Stimulated activated CD4-positive, alpha-beta T cell treated with anti-CD3 and anti-CD28 coated beads, Interleukin-1b, Interleukin-23, amount 100 ng/mL, for 48 hours (primary cell): Measurements from ENCODE around the gene ARL6IP5.
A peak's percentile ranks its signal among the peaks of the same experiment; 100 is the strongest.

Experiments used
- DNase-seq: peaks from one replicate; pipeline ENCODE4 v3.0.0-alpha.2; 2020

The ARL6IP5 gene

DNA sequence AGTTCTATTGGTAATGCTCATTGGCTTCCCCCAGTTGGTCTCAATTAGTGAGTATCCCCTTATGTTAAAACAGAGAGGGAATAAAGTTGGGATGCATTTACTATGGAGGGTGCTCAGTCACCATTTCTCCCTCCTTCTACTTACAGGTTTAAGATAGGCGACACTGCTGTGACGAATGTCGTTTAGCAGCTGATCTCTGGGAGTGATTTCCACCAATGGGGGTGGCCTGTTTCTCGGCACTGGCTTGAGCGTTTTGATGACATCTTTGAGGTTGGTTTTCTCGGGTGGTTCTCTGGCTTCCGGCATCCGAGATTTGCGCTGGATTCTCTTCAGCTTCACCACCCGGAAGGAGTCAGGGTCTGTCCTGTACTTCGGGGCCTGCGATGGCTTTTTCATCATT is 33.8 kb downstream of the ARL6IP5 start:
- no peak for DNase-seq

DNA sequence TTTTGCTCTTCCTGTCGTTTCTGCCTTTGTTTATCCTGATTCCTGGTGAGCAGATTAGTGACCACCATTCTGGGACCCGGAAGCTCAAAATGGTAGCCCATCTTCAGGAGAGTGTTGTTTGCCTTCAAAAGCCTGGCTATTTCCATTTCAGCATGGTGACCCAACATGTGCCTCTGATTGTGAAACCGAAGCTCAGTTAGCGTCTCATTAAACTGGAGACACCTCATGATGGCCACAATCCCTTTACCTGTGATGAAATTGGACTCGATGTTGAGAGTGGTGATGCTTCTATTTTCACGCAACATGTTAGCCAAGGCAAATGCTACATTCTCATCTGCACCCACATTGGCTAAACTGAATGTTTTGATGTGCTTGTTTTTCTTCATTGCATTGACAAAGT is 34.4 kb downstream of the ARL6IP5 start:
- no peak for DNase-seq

DNA sequence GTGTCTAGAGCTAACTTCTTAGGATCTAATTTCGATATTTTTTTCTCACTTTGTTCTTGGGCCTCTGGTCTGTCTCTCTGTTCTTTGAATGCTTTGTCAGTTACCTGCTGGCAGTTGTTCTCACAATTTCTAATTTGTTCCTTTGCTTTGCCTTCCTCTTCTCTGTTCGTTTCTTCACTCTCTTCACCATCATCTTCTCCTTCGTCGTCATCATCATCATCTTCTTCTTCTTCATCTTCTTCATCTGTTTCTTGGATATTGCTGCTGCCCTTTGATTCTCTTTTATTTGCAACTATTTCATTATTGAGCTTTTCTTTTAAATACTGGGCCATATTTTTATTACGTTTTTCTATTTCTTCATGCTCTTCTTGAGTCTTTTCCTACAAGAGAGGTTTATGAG is 34.9 kb downstream of the ARL6IP5 start:
- DNase-seq, result no peak

DNA sequence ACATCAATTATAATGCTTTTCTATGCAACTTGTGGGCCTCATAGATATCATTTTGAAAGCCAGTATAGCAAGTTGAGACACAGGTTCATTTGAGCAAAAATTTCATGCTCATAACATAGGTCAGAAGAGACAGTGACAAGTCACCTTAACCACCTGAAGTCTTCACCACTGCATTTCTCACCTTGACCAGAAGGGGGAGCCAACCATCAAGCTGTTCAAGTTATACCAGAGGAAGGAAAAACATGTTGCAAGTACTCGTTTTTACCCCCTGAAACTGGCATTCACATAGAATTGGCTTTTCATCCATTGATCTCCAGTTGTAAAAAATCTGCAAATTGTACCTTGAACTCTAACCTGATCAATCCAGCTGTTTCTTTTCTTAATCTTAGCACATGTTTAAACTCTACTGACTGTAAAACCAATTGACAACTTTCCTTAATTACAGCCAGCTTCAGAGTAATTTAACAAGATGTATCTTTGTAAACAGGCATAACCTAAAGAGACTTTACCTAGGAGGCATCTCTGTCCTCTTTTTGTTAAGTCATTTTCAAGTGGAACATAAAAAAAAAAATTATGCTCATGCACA is 36.2 kb downstream of the ARL6IP5 start:
- DNase-seq, result peak; percentile 84

DNA sequence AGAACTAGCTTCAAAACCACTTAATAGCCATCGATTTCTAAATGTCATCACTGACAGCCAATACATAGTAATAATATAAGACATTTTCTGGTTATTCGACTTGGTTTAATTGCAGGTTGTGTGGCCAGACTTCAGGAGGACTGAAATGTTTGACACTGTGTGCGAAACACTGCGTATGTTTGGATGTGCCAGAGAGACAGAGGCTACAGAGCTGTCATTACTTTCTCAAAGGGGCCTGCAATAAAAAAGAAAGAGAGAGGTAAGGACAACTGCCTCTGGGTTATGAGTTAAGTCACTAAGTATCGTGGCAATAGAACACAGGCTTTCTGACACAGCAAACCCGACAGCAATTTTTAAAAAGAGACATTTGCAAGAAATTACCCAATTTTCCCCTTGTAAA is 36.8 kb downstream of the ARL6IP5 start:
- DNase-seq, result no peak

DNA sequence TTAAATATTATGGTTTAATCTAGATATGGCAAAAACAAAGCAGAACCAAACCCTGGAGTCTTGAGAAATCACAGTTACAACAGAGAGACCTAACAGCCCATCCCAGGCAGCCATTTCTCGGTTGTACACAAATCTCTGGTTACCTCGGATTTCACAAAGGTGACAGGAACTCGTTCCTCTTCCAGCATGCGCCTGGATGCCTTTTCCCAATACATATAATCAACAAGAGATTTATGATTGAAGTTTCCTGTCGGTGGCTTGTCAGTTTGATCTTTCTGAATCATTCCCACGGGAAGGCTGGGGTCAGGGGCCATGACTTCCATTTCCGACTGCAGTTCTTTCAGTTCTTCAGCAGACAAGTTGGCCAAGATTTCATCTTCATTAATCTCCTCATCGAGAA is 37.2 kb downstream of the ARL6IP5 start:
- DNase-seq, result no peak

DNA sequence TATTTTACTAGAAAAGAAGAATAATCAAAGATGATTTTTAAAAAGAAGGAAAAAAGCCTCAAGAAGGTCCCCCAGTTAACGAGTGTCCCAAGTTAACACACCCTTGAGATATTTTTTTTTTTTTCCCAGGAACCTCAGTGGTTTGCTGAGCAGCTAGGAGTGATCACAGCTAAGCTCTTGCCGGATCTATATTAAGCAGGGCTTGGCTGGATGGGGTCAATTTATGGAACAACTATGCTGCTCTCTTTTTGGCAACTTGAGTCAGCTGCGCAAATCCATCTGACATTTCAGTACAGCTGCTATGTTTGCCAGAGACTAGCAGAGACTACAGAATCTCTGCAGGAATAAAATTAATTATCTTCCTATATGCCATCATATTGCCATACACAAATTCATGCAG is 37.7 kb downstream of the ARL6IP5 start, which contains the start of gene LMOD3:
TSS of gene LMOD3 (minus strand) at position 193 of the 400 bp plus-strand sequence. CDS start 209 bp downstream, outside the sequence.
- DNase-seq, result no peak

DNA sequence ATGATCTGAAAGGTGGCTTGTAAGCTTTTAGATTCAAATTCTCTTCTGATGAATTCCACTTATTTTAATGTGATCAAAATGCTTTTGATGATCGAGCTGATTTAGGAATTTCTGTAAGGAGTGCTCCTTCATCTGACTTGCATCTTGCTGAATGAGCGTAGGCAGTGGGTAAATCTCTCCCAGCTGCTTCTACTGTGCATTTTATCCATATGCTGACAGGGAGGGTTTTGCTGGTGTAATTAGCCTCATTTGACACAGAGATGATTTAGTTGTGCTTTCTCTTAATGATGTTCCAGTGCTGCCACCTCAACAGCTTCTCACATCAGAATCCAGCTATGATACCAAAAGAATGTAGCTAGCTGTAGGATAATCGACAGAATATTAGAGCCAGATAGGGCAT is 41.5 kb downstream of the ARL6IP5 start:
- DNase-seq, result no peak

DNA sequence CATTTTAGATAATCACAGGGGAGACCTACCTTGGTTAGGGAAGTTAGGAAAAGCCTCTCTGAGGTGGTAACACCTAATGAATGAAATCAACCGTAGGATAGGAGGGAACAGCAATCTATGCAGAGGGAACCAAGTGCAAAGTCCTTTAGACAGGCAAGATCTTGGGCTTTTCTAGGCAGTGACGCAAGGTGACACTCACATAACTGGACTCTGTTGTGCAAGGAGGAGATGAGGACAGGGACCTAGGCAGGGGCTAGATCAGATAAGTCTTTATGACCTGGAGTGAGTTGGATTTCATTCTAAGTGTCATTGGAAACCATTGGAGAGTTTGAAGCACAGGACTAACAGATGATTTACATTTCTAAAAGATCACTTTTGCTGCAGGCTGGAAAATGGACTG is 42.3 kb downstream of the ARL6IP5 start:
- no peak for DNase-seq

DNA sequence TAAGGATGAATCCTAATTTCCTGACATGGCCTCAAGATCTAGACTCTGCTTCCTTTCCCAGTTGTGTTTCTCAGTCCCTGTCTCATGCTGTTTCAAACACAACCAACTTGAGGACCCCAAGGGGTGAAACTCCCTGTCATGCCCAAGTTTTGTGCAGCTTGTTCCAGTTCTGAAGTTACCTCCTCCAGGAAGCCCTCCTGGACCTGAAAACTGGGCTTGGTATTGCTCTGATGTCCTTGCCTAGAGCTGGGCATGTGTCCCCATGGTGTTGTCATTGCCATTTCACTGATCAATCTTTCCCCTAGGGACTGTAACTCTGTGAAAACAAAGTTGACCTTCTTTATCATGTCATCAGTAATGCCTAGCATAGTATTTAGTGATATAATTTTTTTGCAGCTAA is 43.8 kb downstream of the ARL6IP5 start:
- no peak for DNase-seq

DNA sequence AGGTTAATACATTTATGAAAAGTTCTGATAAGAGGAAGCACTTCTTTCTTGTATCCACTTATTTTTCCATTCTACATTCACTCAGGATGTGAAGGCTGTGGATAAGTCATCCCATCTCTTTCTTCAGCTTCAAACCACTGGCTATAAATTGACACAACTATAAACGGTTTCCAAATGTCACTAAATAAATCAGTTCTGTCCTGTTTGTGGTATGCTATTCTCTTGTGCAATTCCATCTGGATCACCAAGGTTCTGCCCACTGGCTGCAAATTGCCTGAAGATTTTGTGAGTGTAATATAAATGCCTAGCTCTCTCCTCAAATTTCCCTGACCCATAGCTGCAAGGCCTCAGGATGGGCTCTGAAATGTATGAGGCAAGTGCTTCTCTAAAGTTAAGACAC is 44.8 kb downstream of the ARL6IP5 start:
- no peak for DNase-seq

DNA sequence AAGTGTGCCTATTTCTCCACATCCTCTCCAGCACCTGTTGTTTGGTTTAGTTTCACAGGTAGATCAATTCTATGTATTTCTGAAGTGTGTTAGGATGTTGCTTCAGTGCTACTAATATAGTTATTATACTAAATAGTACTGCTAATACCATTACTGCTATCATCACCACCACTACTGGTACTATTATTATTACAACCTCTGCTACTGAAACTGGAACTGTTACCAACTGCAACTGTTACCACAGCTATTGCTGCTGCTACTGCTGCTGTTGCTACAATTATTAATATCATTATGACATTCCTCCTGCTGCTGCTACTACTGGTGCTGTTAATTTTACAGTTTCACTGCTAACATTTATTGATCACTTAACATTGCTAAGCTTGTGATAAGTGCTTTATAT is 46.0 kb downstream of the ARL6IP5 start:
- no peak for DNase-seq

DNA sequence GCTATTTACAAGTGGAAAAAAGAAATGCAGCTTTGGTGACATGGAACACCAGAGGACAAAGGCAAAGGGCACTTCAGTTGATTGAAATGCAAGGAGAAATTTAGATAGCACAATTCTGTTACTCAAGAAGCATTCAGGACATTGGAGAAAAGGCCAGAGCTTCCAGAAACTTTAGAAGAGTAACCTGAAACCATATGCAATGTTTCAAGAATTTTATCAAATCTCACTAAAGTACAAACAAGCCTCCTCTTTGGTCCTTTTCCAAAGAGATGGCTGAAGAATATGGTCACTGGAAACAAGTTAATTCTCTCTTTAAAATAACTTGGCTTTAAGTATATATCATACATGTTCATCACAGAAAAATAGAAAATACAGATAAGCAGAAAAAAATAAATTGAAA is 52.3 kb downstream of the ARL6IP5 start:
- DNase-seq, result no peak

DNA sequence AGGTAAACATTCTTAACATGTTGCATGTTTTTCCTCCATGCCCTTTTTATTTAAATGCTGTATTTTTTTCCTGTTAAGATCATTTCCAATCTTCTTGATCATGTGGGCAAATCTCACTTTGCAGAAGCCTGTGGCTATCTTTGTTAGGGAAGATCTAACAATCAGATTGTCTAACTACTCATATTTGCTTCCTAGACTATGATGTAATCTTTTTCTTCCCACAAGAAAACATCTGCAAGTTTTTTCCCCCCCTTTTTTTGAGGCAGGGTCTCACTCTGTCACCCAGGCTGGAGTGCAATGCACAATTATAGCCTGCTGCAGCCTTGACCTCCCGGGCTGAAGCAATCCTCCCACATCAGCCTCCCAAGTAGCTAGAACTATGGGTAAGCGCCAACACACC is 52.7 kb downstream of the ARL6IP5 start:
- no peak for DNase-seq

DNA sequence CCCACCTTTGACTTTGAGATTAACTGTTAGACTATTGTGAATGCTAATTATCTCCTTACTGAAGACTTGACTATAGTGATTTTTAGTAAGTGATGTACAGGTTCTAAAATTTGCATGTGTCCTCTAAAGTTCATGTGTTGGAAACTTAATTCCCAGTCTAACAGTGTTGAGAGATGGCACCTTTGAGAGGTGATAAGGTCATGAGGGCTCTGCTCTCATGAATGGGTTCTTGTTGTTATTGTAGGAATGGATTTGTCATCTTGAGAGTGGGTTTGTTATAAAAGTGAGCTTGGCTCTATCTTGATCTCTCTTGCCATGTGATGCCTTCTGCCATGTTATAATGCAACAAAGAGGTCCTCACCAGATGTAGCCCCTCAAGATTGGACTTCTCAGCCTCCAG is 56.6 kb downstream of the ARL6IP5 start:
- DNase-seq, result no peak

DNA sequence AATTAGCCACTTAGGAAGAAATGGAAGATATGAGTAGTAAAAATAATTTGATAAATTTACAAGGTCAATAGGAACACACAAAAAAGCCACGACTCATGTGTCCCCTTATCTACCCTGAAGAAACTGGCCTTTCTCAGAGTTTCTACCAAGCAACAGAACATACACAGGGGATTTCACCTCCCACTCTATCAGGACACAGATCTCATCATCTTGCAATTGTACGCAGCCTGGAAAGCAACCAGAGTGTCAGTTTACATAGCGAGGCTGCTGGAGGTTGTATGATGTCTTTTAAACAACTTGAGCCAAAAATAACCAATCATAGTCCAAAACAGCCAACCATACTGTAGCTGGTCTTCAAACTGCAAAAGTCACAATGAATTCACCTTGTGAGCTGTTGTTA is 57.4 kb downstream of the ARL6IP5 start:
- DNase-seq, result no peak

DNA sequence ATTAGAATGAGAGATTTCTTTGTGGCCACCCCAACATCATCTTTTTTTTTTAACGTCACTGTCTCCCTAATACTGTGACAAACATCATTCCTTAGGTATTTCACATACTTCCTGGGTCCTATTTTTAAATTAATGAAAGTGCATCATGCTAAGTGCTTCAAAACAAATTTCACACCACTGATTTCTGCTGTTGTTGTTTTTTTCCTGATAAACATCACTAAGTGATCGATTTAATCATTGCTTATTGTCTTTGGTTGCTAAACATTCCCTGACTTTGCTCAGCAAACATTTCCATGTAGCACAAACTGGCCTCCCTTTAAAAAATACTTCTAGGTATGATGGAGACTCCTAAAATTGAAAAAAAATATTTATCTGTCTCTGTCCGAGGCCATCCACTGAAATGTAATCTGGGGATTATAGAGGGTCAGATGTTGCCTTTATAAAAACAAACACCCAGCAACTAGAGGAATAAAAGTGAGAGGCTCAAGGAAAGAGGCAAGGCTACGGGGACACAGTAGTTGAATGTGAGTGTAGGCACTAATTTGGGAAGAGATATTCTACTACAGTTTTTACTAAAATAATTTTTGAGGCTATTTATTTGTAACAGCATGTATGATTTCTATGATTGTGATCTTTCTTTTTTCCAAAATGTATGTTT is 58.2 kb downstream of the ARL6IP5 start:
- DNase-seq, result no peak

DNA sequence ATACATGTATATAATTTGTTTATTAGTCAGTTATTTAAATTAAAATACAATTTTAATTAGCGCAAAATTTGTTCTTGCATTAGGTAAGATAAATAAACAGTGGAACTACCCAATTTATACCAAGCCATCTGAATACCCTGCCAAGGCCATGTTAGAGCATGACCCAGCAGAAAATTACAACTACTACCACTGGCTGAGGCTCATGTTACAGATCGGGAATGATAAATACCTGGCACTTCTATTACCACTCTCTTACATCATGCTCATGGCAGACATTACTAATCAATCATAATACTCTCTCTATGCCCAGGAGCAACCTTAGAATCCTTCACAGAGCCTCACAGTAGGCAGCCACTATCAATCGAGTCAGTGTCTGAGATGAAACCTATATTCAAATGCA is 58.9 kb downstream of the ARL6IP5 start:
- no peak for DNase-seq

DNA sequence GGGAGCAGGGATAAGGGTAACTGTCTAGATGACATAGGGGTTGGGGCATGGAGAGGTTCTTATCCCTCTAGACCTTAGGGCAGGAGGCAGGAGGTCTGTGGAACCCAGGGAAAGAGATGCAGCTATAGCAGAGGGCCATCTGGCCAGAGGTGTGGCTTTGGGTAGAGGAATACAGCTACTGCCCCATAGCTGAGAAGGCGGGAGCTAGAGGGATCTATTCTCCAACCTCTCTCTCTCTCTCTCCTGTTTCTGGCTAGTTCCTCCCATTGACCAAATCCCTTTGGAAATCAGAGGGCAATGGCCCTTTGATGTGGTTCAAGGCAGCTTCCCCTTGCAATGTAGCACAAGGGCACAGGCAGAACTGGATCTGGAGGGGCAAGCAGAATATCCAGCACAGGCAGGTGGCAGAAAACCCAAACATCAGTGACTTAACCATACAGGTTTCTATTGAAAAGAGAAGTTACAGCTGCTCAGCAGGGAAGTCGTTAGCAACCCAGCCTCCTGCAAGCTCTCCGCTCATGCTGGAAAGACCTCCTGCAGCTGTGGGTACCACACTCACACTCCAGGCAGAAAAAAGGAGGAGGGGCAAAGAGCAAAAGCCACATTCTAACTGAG is 60.0 kb downstream of the ARL6IP5 start:
- DNase-seq, result no peak

DNA sequence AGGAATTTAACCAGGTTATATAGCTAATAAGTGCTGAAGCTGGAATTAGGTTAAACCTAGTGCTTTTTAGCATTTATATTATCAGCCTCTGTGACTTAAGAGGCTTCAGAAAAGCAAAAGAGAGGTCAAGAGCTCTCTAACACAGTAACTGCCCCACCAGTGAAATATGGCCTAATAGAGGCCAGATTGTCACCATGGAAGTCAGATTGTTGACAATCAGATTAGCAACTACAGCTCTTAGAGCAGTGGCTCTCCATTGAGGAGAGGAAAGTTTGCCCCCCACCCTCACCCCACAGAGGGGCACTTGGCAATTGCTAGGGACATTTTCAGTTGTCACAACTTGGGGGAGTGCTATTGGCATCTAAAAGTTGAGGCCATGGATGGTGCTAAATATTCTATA is 61.0 kb downstream of the ARL6IP5 start:
- no peak for DNase-seq

DNA sequence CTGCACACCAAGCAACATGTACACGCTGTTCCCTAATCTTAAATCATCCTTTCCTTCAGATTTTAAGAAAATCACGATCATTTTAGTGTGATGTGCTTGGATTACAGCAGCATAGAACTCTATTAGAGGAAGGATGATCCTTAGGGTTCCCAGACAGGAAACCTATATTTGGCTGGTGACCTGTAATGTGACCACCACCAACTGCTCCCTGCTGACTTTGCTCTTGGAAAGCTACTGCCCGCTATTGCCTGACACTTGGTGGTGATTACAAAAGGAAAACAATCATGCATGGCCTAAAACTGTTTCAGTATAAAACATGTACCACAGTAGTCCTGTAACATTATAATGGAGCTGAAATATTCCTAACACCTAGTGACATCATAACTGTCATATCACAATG is 64.8 kb downstream of the ARL6IP5 start:
- DNase-seq, result no peak
